ENCODE results near the gene KCNN3. TPM values are rescaled to one million over a fixed set of nuclear protein-coding genes. Genes with fewer than 3 reads are reported as not detected.

Gene KCNN3
- total RNA-seq, 1 experiment from 2014 or later, result 0.03 TPM

- in situ Hi-C loops (cut with HindIII; ENCODE audit: low pct_unique_long_range_greater_than_20kb, low sequenced_read_pairs), result no loop called here
- no peak for DNase-seq (ENCODE audit: low read depth, low spot score)
These were observed 14.1 kb upstream of the KCNN3 start for GRCh38 chr1:154883919-154884868.

GRCh38 chr1:154881820-154882535 is 11.9 kb upstream of the KCNN3 start:
- in situ Hi-C loops (cut with HindIII; ENCODE audit: low pct_unique_long_range_greater_than_20kb, low sequenced_read_pairs), result no loop called here
- DNase-seq (ENCODE audit: low read depth, low spot score), result no peak

- no peak for DNase-seq (ENCODE audit: low read depth, low spot score)
- in situ Hi-C loops (cut with HindIII; ENCODE audit: low pct_unique_long_range_greater_than_20kb, low sequenced_read_pairs), result no loop called here
These were observed 10.6 kb upstream of the KCNN3 start for GRCh38 chr1:154880671-154881070.

- DNase-seq (ENCODE audit: low read depth, low spot score), result no peak
- in situ Hi-C loops (cut with HindIII; ENCODE audit: low pct_unique_long_range_greater_than_20kb, low sequenced_read_pairs), result no loop called here
These were observed 8.9 kb upstream of the KCNN3 start for GRCh38 chr1:154879038-154879421.

- peak; percentile 85 for DNase-seq (ENCODE audit: low read depth, low spot score)
- in situ Hi-C loops (cut with HindIII; ENCODE audit: low pct_unique_long_range_greater_than_20kb, low sequenced_read_pairs), result no loop called here
These were observed 8.4 kb upstream of the KCNN3 start for GRCh38 chr1:154878371-154879037.

GRCh38 chr1:154877370-154877974 is 7.4 kb upstream of the KCNN3 start:
- no peak for DNase-seq (ENCODE audit: low read depth, low spot score)
- in situ Hi-C loops (cut with HindIII; ENCODE audit: low pct_unique_long_range_greater_than_20kb, low sequenced_read_pairs), result no loop called here

GRCh38 chr1:154876842-154877369 is 6.8 kb upstream of the KCNN3 start:
- DNase-seq (ENCODE audit: low read depth, low spot score), result no peak
- in situ Hi-C loops (cut with HindIII; ENCODE audit: low pct_unique_long_range_greater_than_20kb, low sequenced_read_pairs), result no loop called here

- in situ Hi-C loops (cut with HindIII; ENCODE audit: low pct_unique_long_range_greater_than_20kb, low sequenced_read_pairs), result no loop called here
- DNase-seq (ENCODE audit: low read depth, low spot score), result no peak
These were observed 4.4 kb upstream of the KCNN3 start for GRCh38 chr1:154874465-154874864.

GRCh38 chr1:154873321-154873950 is 3.4 kb upstream of the KCNN3 start:
- DNase-seq (ENCODE audit: low read depth, low spot score), result no peak
- in situ Hi-C loops (cut with HindIII; ENCODE audit: low pct_unique_long_range_greater_than_20kb, low sequenced_read_pairs), result no loop called here

GRCh38 chr1:154871374-154871773 is 1.3 kb upstream of the KCNN3 start:
- DNase-seq (ENCODE audit: low read depth, low spot score), result no peak
- in situ Hi-C loops (cut with HindIII; ENCODE audit: low pct_unique_long_range_greater_than_20kb, low sequenced_read_pairs), result no loop called here

GRCh38 chr1:154870734-154871133 is 653 bp upstream of the KCNN3 start:
- in situ Hi-C loops (cut with HindIII; ENCODE audit: low pct_unique_long_range_greater_than_20kb, low sequenced_read_pairs), result no loop called here
- DNase-seq (ENCODE audit: low read depth, low spot score), result no peak

GRCh38 chr1:154869351-154870114 is 548 bp downstream of the KCNN3 start:
- in situ Hi-C loops (cut with HindIII; ENCODE audit: low pct_unique_long_range_greater_than_20kb, low sequenced_read_pairs), result no loop called here
- DNase-seq (ENCODE audit: low read depth, low spot score), result no peak

- DNase-seq (ENCODE audit: low read depth, low spot score), result no peak
- in situ Hi-C loops (cut with HindIII; ENCODE audit: low pct_unique_long_range_greater_than_20kb, low sequenced_read_pairs), result no loop called here
These were observed 2.1 kb downstream of the KCNN3 start for GRCh38 chr1:154867841-154868605.

GRCh38 chr1:154867064-154867825 is 2.8 kb downstream of the KCNN3 start:
- no peak for DNase-seq (ENCODE audit: low read depth, low spot score)
- in situ Hi-C loops (cut with HindIII; ENCODE audit: low pct_unique_long_range_greater_than_20kb, low sequenced_read_pairs), result no loop called here

GRCh38 chr1:154866257-154867063 is 3.6 kb downstream of the KCNN3 start:
- in situ Hi-C loops (cut with HindIII; ENCODE audit: low pct_unique_long_range_greater_than_20kb, low sequenced_read_pairs), result no loop called here
- DNase-seq (ENCODE audit: low read depth, low spot score), result no peak
